Fibroblast of lung (primary cell): ENCODE results near the gene SERTAD3. TPM values are rescaled to one million over a fixed set of nuclear protein-coding genes. Genes with fewer than 3 reads are reported as not detected.

Source experiments
- DNase-seq, 2 donors: peaks; one replicate each; pipeline versions ENCODE4 v3.0.0 to v3.0.0-alpha.2; 2010; ENCODE audit warnings: low read depth in 2 of 2
- H2AFZ ChIP-seq: 2 replicates; pipeline ENCODE4 v1.5.1; 2012; ENCODE audit warnings: low read length, control low read depth, inconsistent platforms
- H3K27ac ChIP-seq: 2 replicates; pipeline ENCODE4 v1.5.1; 2011; ENCODE audit warnings: low read length, control low read depth; ENCODE audit not compliant: insufficient read depth
- H3K27me3 ChIP-seq: 2 replicates; pipeline ENCODE4 v1.5.1; 2011; ENCODE audit warnings: mild to moderate bottlenecking, low read length; ENCODE audit not compliant: control insufficient read depth, insufficient read depth
- H3K36me3 ChIP-seq: 2 replicates; pipeline ENCODE4 v1.5.1; 2011; ENCODE audit warnings: low read length; ENCODE audit not compliant: control insufficient read depth, insufficient read depth
- H3K4me1 ChIP-seq: 2 replicates; pipeline ENCODE4 v1.5.1; 2011; ENCODE audit warnings: low read length; ENCODE audit not compliant: control insufficient read depth, insufficient read depth; ENCODE audit errors: extremely low read depth
- H3K4me2 ChIP-seq: 2 replicates; pipeline ENCODE4 v1.5.1; 2011; ENCODE audit warnings: low read length, control low read depth; ENCODE audit not compliant: insufficient read depth; ENCODE audit errors: extremely low read depth
- H3K4me3 ChIP-seq, 4 experiments: fragments of 200-600 bp in 1 of 4; sonication (generic) in 1 of 4; replicated peaks in 1 of 4; 2 replicates each; pipeline ENCODE4 v1.5.1; 2011 to 2016; ENCODE audit warnings: low read length in 4 of 4, low read depth in 3 of 4, mild to moderate bottlenecking in 3 of 4, control low read depth in 2 of 4, inconsistent platforms in 1 of 4, mixed read lengths in 1 of 4; ENCODE audit not compliant: insufficient read depth in 1 of 4; ENCODE audit errors: control extremely low read depth in 1 of 4
- H3K79me2 ChIP-seq: 2 replicates; pipeline ENCODE4 v1.5.1; 2012; ENCODE audit warnings: mild to moderate bottlenecking, low read length, inconsistent platforms; ENCODE audit not compliant: control insufficient read depth, insufficient read depth
- H3K9ac ChIP-seq: 2 replicates; pipeline ENCODE4 v1.5.1; 2011; ENCODE audit warnings: mild to moderate bottlenecking, low read length, control low read depth; ENCODE audit not compliant: insufficient read depth
- H3K9me3 ChIP-seq: 2 replicates; pipeline ENCODE4 v1.5.1; 2012; ENCODE audit warnings: low read depth, low read length; ENCODE audit not compliant: control insufficient read depth, insufficient read depth
- H4K20me1 ChIP-seq: 2 replicates; pipeline ENCODE4 v1.5.1; 2011; ENCODE audit warnings: low read length; ENCODE audit not compliant: control insufficient read depth, insufficient read depth; ENCODE audit errors: extremely low read depth
- EZH2 ChIP-seq: IDR thresholded peaks from 2 replicates; pipeline ENCODE4 v1.5.1; 2012; ENCODE audit warnings: low read length, control low read depth, mild to moderate bottlenecking; ENCODE audit errors: missing control alignments
- polyA plus RNA-seq, 2 donors: library from polyadenylated mRNA; depleted of rRNA in 1 of 2; stranded (reverse) in 1 of 2; unstranded in 1 of 2; fragments of >200 nt; gene quantifications; 2 replicates each; pipeline ENCODE4 v1.2.1, GENCODE V29; 2011 to 2012; ENCODE audit warnings: missing spikeins in 1 of 2
- total RNA-seq: library from RNA; depleted of rRNA; stranded (reverse); fragments of >200 nt; gene quantifications from 2 replicates; pipeline ENCODE4 v1.2.1, GENCODE V29; 2014
- TF ChIP-seq, protein P1 (sequence below), 2 donors: IDR thresholded peaks in 1 of 2; conservative IDR thresholded peaks in 1 of 2; 1 replicate in 1 of 2; 2 replicates in 1 of 2; pipeline ENCODE4 v1.5.1; 2011 to 2012; ENCODE audit warnings: low read length in 2 of 2, control low read depth in 1 of 2, inconsistent platforms in 1 of 2, low read depth in 1 of 2, mild to moderate bottlenecking in 1 of 2

The SERTAD3 gene
- total and polyA plus RNA-seq, 2 donors (not counting 1 experiment from before 2014, with no cell fraction given), result 22.3 to 24.8 TPM

DNA sequence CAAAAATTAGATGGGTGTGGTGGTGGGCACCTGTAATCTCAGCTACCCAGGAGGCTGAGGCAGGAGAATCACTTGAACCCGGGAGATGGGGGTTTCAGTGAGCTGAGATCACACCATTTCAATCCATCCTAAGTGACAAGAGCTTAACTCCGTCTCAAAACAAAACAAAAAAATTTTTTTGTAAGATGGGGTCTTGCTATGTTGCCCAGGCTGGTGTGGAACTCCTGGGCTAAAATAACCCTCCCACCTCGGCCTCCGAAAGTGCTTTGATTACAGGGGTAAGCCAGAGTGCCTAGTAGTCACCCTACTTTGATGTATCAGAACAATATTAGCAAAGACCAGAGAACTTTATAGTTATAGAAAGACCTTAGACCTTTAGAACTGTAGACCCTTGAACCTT lies 30.6 kb upstream of the SERTAD3 start:
- Histone ChIP-seq H3K36me3 (no peaks in the 10 kb centered on the region), H2AFZ (no peak overlapping the region), H3K9ac (no peak overlapping the region), H3K4me2 (no peak overlapping the region), H3K9me3 (no peaks in the 10 kb centered on the region), H3K4me1 (no peaks in the 10 kb centered on the region), H3K27me3 (no peaks in the 10 kb centered on the region), H3K4me3 (no peak overlapping the region), H3K79me2 (no peaks in the 10 kb centered on the region), H3K27ac (no peak overlapping the region), H4K20me1 (no peaks in the 10 kb centered on the region)
- TF ChIP-seq, protein P1, sequence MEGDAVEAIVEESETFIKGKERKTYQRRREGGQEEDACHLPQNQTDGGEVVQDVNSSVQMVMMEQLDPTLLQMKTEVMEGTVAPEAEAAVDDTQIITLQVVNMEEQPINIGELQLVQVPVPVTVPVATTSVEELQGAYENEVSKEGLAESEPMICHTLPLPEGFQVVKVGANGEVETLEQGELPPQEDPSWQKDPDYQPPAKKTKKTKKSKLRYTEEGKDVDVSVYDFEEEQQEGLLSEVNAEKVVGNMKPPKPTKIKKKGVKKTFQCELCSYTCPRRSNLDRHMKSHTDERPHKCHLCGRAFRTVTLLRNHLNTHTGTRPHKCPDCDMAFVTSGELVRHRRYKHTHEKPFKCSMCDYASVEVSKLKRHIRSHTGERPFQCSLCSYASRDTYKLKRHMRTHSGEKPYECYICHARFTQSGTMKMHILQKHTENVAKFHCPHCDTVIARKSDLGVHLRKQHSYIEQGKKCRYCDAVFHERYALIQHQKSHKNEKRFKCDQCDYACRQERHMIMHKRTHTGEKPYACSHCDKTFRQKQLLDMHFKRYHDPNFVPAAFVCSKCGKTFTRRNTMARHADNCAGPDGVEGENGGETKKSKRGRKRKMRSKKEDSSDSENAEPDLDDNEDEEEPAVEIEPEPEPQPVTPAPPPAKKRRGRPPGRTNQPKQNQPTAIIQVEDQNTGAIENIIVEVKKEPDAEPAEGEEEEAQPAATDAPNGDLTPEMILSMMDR (conservative IDR thresholded peaks at IDR 0.05 in 1 of 2, IDR thresholded peaks at IDR 0.05 in 1 of 2; ENCODE audit: low read depth in 1 of 2, low read length in 2 of 2), result no peak
- TF ChIP-seq EZH2, result no peak
- DNase-seq, result no peak

DNA sequence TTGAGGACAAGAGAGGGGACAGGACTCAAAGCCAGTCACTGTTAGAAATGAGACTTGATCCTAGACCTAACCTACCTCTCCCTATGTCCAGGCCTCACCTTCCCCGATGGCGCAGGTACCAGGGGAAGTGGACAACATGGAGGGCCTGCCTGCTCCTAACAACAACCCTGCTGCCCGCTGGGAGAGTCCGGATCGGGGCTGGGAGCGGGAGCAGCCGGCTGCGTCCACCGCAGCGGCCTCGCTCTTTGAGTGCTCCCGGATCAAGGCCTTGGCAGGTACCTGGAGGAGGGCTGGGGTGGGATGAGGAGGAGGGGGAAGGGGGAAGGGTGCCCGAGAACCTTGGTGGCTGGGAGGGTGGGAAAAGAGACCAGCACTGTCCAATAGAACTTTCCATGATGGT lies 28.4 kb upstream of the SERTAD3 start:
- Histone ChIP-seq H3K9me3 (no peaks in the 10 kb centered on the region), H3K4me1 (no peaks in the 10 kb centered on the region), H3K27ac (no peak overlapping the region), H3K4me3 (no peak overlapping the region), H4K20me1 (no peaks in the 10 kb centered on the region), H3K79me2 (no peaks in the 10 kb centered on the region), H3K4me2 (no peak overlapping the region), H3K9ac (no peak overlapping the region), H3K27me3 (no peaks in the 10 kb centered on the region), H3K36me3 (no peaks in the 10 kb centered on the region), H2AFZ (no peak overlapping the region)
- no peak for TF ChIP-seq EZH2
- TF ChIP-seq, protein P1 (conservative IDR thresholded peaks at IDR 0.05 in 1 of 2, IDR thresholded peaks at IDR 0.05 in 1 of 2; ENCODE audit: low read depth in 1 of 2, low read length in 2 of 2), result no peak
- no peak for DNase-seq

DNA sequence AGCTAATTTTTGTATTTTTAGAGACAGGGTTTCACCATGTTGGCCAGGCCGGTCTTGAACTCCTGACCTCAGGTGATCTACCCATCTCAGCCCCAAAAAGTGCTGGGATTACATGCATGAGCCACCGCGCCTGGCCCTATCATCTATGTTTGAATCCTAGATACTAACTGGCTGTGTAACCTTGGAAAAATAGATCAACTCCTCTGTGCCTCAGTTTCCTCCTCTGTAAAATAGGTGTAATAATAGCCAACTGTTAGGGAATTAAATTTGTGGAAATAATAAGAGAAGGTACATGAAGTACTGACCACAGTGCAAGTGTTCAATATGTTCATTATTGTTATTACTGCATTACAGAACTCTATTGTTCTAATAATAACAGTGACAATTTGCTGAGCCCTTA lies 27.0 kb upstream of the SERTAD3 start:
- TF ChIP-seq EZH2, result no peak
- TF ChIP-seq, protein P1 (conservative IDR thresholded peaks at IDR 0.05 in 1 of 2, IDR thresholded peaks at IDR 0.05 in 1 of 2; ENCODE audit: low read depth in 1 of 2, low read length in 2 of 2), result no peak
- DNase-seq, result no peak
- H2AFZ ChIP-seq, result no peak overlapping the region

More for the DNA sequence above, 27.0 kb upstream of the SERTAD3 start:
- Histone ChIP-seq H3K27me3 (no peaks in the 10 kb centered on the region), H3K9me3 (no peaks in the 10 kb centered on the region), H4K20me1 (no peaks in the 10 kb centered on the region), H3K4me3 (no peak overlapping the region), H3K9ac (no peak overlapping the region), H3K4me1 (peaks cover 6% of the 10 kb centered on the region), H3K27ac (no peak overlapping the region), H3K36me3 (no peaks in the 10 kb centered on the region), H3K79me2 (no peaks in the 10 kb centered on the region), H3K4me2 (no peak overlapping the region)
